Right lobe of liver (tissue), 6 donors: Measurements from ENCODE around the gene FAU. TPM values are rescaled to one million over a fixed set of nuclear protein-coding genes. Genes with fewer than 3 reads are reported as not detected.

Experiments used
- ATAC-seq, 4 donors: fragments of 200-7000 bp; cut with Tn5 transposase; one replicate each; pipeline ENCODE4 v1.9.1; 2020; ENCODE audit warnings: mild to moderate bottlenecking in 4 of 4, moderate library complexity in 4 of 4
- DNase-seq, 3 donors: peaks; one replicate each; pipeline ENCODE4 v3.0.0-alpha.2; 2020
- H3K27ac ChIP-seq, 3 donors: fragments of 200-600 bp; one replicate each; pipeline ENCODE4 v1.8.0; 2022
- H3K27me3 ChIP-seq, 2 donors: fragments of 200-600 bp; one replicate each; pipeline ENCODE4 v1.8.0; 2022
- H3K36me3 ChIP-seq, 4 donors: fragments of 200-600 bp; sonication (generic) in 1 of 4; one replicate each; pipeline versions ENCODE4 v1.5.1 to v1.8.0; 2017 to 2022; ENCODE audit warnings: control low read depth in 1 of 4
- H3K4me1 ChIP-seq, 4 donors: fragments of 200-600 bp; sonication (generic) in 1 of 4; one replicate each; pipeline versions ENCODE4 v1.5.1 to v1.8.0; 2017 to 2022; ENCODE audit warnings: control low read depth in 1 of 4
- H3K4me3 ChIP-seq, 3 donors: fragments of 200-600 bp; one replicate each; pipeline ENCODE4 v1.8.0; 2022
- H3K9me3 ChIP-seq, 4 donors: fragments of 200-600 bp; sonication (generic) in 1 of 4; one replicate each; pipeline versions ENCODE4 v1.5.1 to v1.8.0; 2017 to 2022; ENCODE audit warnings: control low read depth in 1 of 4
- POLR2A ChIP-seq: fragments of 450-650 bp; IDR thresholded peaks from one replicate; pipeline ENCODE4 v1.6.1; 2017; ENCODE audit warnings: antibody characterized with exemption, mild to moderate bottlenecking
- WGBS: methylation state at CpG from one replicate; pipeline ENCODE4 v1.1.6; 2018; ENCODE audit warnings: low coverage, low lambda C conversion rate; ENCODE audit not compliant: insufficient coverage; ENCODE audit errors: missing lambda C conversion rate; 5-methylcytosine and 5-hydroxymethylcytosine counted together
- intact Hi-C, 2 donors: fragments of 100-400 bp; cut with DNase I; formaldehyde crosslinking; loops; one replicate each; pipeline versions ENCODE4 v1.11.2 to v1.14.1; 2022
- total RNA-seq, 6 experiments: library from RNA; depleted of rRNA in 2 of 6; stranded (reverse); fragments of >200 nt in 2 of 6; fragmentation: NEBNext Ultra II Directional in 3 of 6; extraction: Animal tissue kit (Norgen Biotek cat#: 25700) in 3 of 6; gene quantifications; one replicate each; pipeline versions ENCODE4 v1.1.0 to v1.2.4, GENCODE V29; 2016 to 2023
- TF ChIP-seq, protein P1 (sequence below), 4 donors: fragments of 200-600 bp in 3 of 4; fragments of 450-650 bp in 1 of 4; IDR thresholded peaks; one replicate each; pipeline versions ENCODE4 v1.5.1 to v1.8.0; 2016 to 2022; ENCODE audit warnings: antibody characterized with exemption in 4 of 4, mild to moderate bottlenecking in 2 of 4
- donor health status: DM: no; HTN: yes; CAD: no.
- donor health status: DM: no; HTN: no; CAD: no.
- donor health status: DM: no; HTN: no; CAD: no.
- donor health status: DM: no; HTN: yes; CAD: no.
- donor health status: DM: no; HTN: yes; CAD: no.

FAU gene
- total RNA-seq, 6 experiments from 2014 or later, result 287 to 472 (median 343) TPM

DNA sequence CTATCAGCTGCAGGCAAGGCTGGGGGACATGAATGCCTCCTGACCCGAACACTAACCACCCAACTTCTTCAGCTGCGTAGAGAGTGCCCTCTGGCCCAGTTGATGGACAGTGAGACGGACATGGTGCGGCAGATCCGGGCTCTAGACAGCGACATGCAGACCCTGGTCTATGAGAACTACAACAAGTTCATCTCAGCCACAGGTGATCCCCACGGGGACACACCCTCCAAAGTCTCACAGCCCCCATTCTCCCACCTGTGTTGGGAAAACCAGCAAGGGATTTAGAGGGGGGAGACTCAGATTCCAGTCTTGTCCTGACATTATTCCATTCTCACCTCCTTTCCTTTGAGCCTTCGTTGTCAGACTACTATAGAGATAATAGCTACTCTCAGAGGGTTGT is 25.0 kb downstream of the FAU start:
- Histone ChIP-seq H3K4me1 (peaks cover 0 to 29% (median 11%) of the 10 kb centered on the region in 4 donors), H3K9me3 (no peaks in the 10 kb centered on the region), H3K4me3 (peak overlapping the region; percentile 84 to 97 (median 89)), H3K27ac (peak overlapping the region; percentile 78 to 91 (median 88)), H3K27me3 (no peaks in the 10 kb centered on the region), H3K36me3 (peaks cover 0 to 7% (median 0%) of the 10 kb centered on the region in 4 donors)
- TF ChIP-seq POLR2A, result no peak
- TF ChIP-seq, protein P1, sequence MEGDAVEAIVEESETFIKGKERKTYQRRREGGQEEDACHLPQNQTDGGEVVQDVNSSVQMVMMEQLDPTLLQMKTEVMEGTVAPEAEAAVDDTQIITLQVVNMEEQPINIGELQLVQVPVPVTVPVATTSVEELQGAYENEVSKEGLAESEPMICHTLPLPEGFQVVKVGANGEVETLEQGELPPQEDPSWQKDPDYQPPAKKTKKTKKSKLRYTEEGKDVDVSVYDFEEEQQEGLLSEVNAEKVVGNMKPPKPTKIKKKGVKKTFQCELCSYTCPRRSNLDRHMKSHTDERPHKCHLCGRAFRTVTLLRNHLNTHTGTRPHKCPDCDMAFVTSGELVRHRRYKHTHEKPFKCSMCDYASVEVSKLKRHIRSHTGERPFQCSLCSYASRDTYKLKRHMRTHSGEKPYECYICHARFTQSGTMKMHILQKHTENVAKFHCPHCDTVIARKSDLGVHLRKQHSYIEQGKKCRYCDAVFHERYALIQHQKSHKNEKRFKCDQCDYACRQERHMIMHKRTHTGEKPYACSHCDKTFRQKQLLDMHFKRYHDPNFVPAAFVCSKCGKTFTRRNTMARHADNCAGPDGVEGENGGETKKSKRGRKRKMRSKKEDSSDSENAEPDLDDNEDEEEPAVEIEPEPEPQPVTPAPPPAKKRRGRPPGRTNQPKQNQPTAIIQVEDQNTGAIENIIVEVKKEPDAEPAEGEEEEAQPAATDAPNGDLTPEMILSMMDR (IDR thresholded peaks at IDR 0.05), result no peak
- intact Hi-C loops, result no loop called here
- 21% methylated on average over 4 of the region's 8 CpGs for WGBS
- no peak for DNase-seq
- no peak for ATAC-seq

DNA sequence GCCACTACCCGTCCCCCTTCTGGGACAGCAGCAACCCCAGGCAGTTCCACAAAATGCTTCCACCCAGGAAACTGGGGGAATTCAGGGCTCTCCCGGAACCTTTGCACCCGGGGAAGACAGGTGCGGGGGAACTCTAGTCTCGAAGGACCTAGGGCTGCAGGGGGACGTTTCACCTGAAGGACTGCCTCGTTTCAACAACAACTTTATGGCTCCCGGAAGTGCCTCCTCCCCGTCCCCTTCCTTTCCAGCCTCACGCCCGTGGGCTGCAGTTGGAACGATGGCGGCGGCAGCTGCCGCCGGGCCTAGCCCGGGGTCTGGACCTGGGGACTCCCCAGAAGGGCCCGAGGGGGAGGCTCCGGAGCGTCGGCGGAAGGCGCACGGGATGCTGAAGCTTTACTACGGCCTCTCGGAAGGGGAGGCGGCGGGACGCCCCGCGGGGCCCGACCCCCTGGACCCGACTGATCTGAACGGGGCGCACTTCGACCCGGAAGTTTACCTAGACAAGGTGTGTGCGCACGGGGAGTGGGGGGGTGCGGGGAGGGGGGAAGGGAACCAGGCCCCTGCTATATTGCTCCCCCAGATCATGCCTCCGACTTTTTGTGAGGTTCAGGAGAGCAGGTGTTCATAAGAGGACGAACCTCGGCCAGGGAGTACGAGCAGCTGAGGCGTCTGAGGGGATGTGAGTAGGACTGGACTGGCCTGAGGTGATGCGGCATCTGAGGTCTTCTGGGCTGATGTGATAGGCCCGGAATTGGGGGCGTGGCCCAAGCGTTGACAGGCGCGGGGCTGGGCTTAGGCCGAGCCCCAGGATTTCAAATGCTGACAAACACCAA is 25.7 kb downstream of the FAU start, which contains the start of gene VPS51:
VPS51 (plus strand) TSS at position 241 of the 833 bp plus-strand sequence; CDS start at position 278, 37 bp downstream.
- peaks cover 0 to 7% (median 0%) of the 10 kb centered on the region in 4 donors for H3K36me3 ChIP-seq
- intact Hi-C loops, result no loop called here
- peak within 1 kb of the TSS; percentile 78 to 91 (median 88) for H3K27ac ChIP-seq
- TF ChIP-seq POLR2A, result peak; percentile 87
- TF ChIP-seq, protein P1 (IDR thresholded peaks at IDR 0.05), result peak in 1 of 4 donors; percentile 19
- H3K4me3 ChIP-seq, result peak within 1 kb of the TSS; percentile 84 to 97 (median 89)
- H3K27me3 ChIP-seq, result no peaks in the 10 kb centered on the region
- WGBS, result 0% methylated on average over 9 of the region's 52 CpGs
- H3K4me1 ChIP-seq, result peaks cover 0 to 22% (median 8%) of the 10 kb centered on the region in 4 donors
- DNase-seq (peak; percentile 89 to 93 (median 93)), ATAC-seq (peak; percentile 91 to 95 (median 94))
- H3K9me3 ChIP-seq, result no peaks in the 10 kb centered on the region

DNA sequence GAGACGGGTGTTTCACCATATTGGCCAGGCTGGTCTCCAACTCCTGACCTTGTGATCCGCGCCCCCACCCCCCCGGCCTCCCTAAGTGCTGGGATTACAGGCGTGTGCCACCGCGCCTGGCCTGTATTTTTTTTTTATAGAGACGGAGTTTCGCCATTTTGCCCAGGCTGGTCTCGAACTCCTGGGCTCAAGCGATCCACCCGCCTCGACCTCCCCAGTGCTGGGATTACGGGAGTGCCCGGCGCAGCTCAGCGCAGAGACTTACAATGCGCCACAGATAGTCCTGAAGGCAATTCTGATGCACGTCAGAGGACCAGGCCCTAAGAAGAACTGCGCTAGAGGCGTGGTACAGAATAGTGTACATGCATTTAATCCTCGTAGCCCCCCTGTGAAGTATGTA is 26.5 kb downstream of the FAU start:
- Histone ChIP-seq H3K4me3 (peak overlapping the region in 2 of 3 donors; percentile 84 to 89), H3K36me3 (peaks cover 0 to 7% (median 0%) of the 10 kb centered on the region in 4 donors), H3K27me3 (no peaks in the 10 kb centered on the region), H3K4me1 (peaks cover 0 to 16% (median 4%) of the 10 kb centered on the region in 4 donors), H3K9me3 (no peaks in the 10 kb centered on the region), H3K27ac (peak overlapping the region in 1 of 3 donors; percentile 47)
- intact Hi-C loops, result no loop called here
- DNase-seq (no peak), ATAC-seq (no peak)
- WGBS, result 67% methylated on average over 8 of the region's 22 CpGs
- TF ChIP-seq, protein P1 (IDR thresholded peaks at IDR 0.05), result no peak
- no peak for TF ChIP-seq POLR2A

DNA sequence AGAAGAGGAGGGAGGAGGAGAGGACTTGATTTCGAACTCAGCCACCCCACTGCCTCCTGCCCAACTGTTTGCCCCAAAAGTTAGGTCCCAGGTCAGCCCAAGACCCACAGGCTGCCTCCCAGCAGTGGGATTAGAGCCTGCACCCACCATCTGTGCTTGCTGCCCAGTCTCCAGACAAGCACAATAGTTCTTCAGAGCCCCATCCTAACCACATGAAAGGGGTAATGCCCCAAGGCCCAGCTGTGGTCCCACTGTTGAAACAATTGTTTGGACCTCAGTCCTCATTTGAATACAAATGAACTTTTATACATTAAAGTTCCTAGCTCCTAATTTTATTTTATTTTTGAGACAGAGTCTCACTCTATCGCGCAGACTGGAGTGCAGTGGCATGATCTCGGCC is 31.3 kb downstream of the FAU start:
- TF ChIP-seq, protein P1 (IDR thresholded peaks at IDR 0.05), result no peak
- TF ChIP-seq POLR2A, result no peak
- Histone ChIP-seq H3K9me3 (no peaks in the 10 kb centered on the region), H3K4me1 (peaks cover 0 to 2% (median 0%) of the 10 kb centered on the region in 4 donors), H3K36me3 (peaks cover 0 to 18% (median 7%) of the 10 kb centered on the region in 4 donors), H3K4me3 (no peak overlapping the region), H3K27ac (no peak overlapping the region), H3K27me3 (no peaks in the 10 kb centered on the region)
- intact Hi-C loops, result no loop called here
- no peak for DNase-seq
- WGBS, result 98% methylated on average over 4 of the region's 4 CpGs
- no peak for ATAC-seq
